A549 (cell line): ENCODE data around the gene FAHD1. TPM values are rescaled to one million over a fixed set of nuclear protein-coding genes. Genes with fewer than 3 reads are reported as not detected.
"Not testable (repeated sequence)": the region's sequence is repeated elsewhere in the genome, so short reads cannot be mapped to it uniquely, and the experiment has no call there.

Source experiments
- ATAC-seq, 2 experiments: fragments of 200-7000 bp in 1 of 2; fragments of >200 bp in 1 of 2; cut with Nextera tagmentation in 1 of 2; cut with Tn5 transposase in 1 of 2; 3 replicates each; pipeline versions ENCODE4 v1.8.0 to v1.9.1; 2018 to 2020; ENCODE audit warnings: mild to moderate bottlenecking in 1 of 2, moderate library complexity in 1 of 2
- CTCF ChIA-PET: fragments of 300-600 bp; sonication (Branson Sonifier 250); formaldehyde crosslinking; extraction: SDS; loops from one replicate; lab custom pipeline; 2021; ENCODE audit warnings: antibody characterized with exemption, inconsistent platforms; lab: Yijun Ruan, JAX
- POLR2A ChIA-PET: fragments of 350-600 bp; formaldehyde crosslinking; extraction: SDS; loops from one replicate; lab custom pipeline; 2021; ENCODE audit warnings: antibody characterized with exemption, inconsistent platforms; lab: Yijun Ruan, JAX
- DNase-seq, 2 experiments: peaks; one replicate each; pipeline versions ENCODE4 v3.0.0 to v3.0.0-alpha.2; 2011 to 2016; ENCODE audit warnings: low read depth in 1 of 2, low spot score in 1 of 2
- FAIRE-seq: peaks from 2 replicates; lab custom pipeline; 2011; peaks lifted over from hg19 to GRCh38; lab: Jason Lieb, UNC
- H3K27ac ChIP-seq, 2 experiments: fragments of >200 bp; sonication (Bioruptor Twin); formaldehyde crosslinking; 3 replicates each; pipeline ENCODE4 v1.5.1; 2016 to 2017
- H3K4me1 ChIP-seq: fragments of >200 bp; sonication (Bioruptor Twin); formaldehyde crosslinking; 3 replicates; pipeline ENCODE4 v1.6.1; 2016
- H3K4me2 ChIP-seq: fragments of >200 bp; sonication (Bioruptor Twin); formaldehyde crosslinking; 3 replicates; pipeline ENCODE4 v1.6.1; 2016
- H3K4me3 ChIP-seq: fragments of >200 bp; sonication (Bioruptor Twin); formaldehyde crosslinking; 3 replicates; pipeline ENCODE4 v1.5.1; 2016
- H3K9me3 ChIP-seq: fragments of >200 bp; sonication (Bioruptor Twin); formaldehyde crosslinking; 3 replicates; pipeline ENCODE4 v1.6.1; 2016
- BHLHE40 ChIP-seq: IDR thresholded peaks from 2 replicates; pipeline ENCODE4 v1.6.1; 2012; ENCODE audit warnings: low read depth, low read length, inconsistent platforms
- CHD2 ChIP-seq: fragments of 150-350 bp; IDR thresholded peaks from 2 replicates; pipeline ENCODE4 v1.6.1; 2014; ENCODE audit warnings: low read length; ENCODE audit not compliant: partially characterized antibody
- EHF ChIP-seq: fragments of 250-450 bp; sonication (Bioruptor Pico); IDR thresholded peaks from 2 replicates; pipeline ENCODE4 v1.5.0; 2020; ENCODE audit warnings: mild to moderate bottlenecking
- FOSL2 ChIP-seq, 2 experiments: fragments of 450-650 bp in 1 of 2; fragments of >200 bp in 1 of 2; sonication (Bioruptor Twin) in 1 of 2; formaldehyde crosslinking; IDR thresholded peaks; 2 replicates each; pipeline versions ENCODE4 v1.5.0 to v1.6.1; 2016 to 2020; ENCODE audit warnings: mild to moderate bottlenecking in 1 of 2, moderate library complexity in 1 of 2
- HOXA7 ChIP-seq: fragments of 250-450 bp; sonication (Bioruptor Pico); IDR thresholded peaks from 2 replicates; pipeline ENCODE4 v1.5.0; 2020; ENCODE audit warnings: mild to moderate bottlenecking, moderate library complexity
- JUNB ChIP-seq: fragments of >200 bp; sonication (Bioruptor Twin); formaldehyde crosslinking; IDR thresholded peaks from 2 replicates; pipeline ENCODE4 v1.6.1; 2016
- MAZ ChIP-seq: fragments of 150-350 bp; IDR thresholded peaks from 2 replicates; pipeline ENCODE4 v1.6.1; 2014; ENCODE audit warnings: antibody characterized with exemption, low read depth, low read length, borderline replicate concordance
- NPAS2 ChIP-seq: fragments of 250-450 bp; sonication (Bioruptor Pico); IDR thresholded peaks from 2 replicates; pipeline ENCODE4 v1.8.0; 2022; ENCODE audit warnings: mild to moderate bottlenecking, moderate library complexity, borderline replicate concordance
- NR3C1 ChIP-seq: fragments of >200 bp; sonication (Bioruptor Twin); formaldehyde crosslinking; IDR thresholded peaks from 3 replicates; pipeline ENCODE4 v1.6.1; 2017
- RFX5 ChIP-seq: fragments of 450-650 bp; IDR thresholded peaks from 2 replicates; pipeline ENCODE4 v1.7.1; 2014; ENCODE audit warnings: antibody characterized with exemption, mild to moderate bottlenecking, moderate library complexity
- SMC3 ChIP-seq: fragments of >200 bp; sonication (Bioruptor Twin); formaldehyde crosslinking; IDR thresholded peaks from 3 replicates; pipeline ENCODE4 v1.6.1; 2018; ENCODE audit warnings: inconsistent platforms
- ZC3H11A ChIP-seq: fragments of 450-650 bp; IDR thresholded peaks from 2 replicates; pipeline ENCODE4 v1.6.1; 2014; ENCODE audit warnings: antibody characterized with exemption, mild to moderate bottlenecking
- WGBS: methylation state at CpG from one replicate; pipeline ENCODE4 v1.1.6; 2017; ENCODE audit errors: missing lambda C conversion rate; 5-methylcytosine and 5-hydroxymethylcytosine counted together
- polyA plus RNA-seq, 4 experiments: library from polyadenylated mRNA; depleted of rRNA in 3 of 4; stranded (reverse); fragments of >200 nt; fragmentation: RNase III in 1 of 4; extraction: RNeasy Plus Mini Kit Qiagen cat#74134 plus additional on column Dnase treatment in 1 of 4; gene quantifications; 2 replicates in 3 of 4; 3 replicates in 1 of 4; pipeline ENCODE4 v1.2.3, GENCODE V29; 2011 to 2017
- TF ChIP-seq, protein P1 (sequence below): IDR thresholded peaks from 2 replicates; pipeline ENCODE4 v1.6.1; 2012; ENCODE audit warnings: low read depth, borderline replicate concordance
- TF ChIP-seq, protein P2 (sequence below): IDR thresholded peaks from 2 replicates; pipeline ENCODE4 v1.6.1; 2012
- TF ChIP-seq, protein P3 (sequence below): fragments of >200 bp; sonication (Bioruptor Twin); formaldehyde crosslinking; IDR thresholded peaks from 3 replicates; pipeline ENCODE4 v1.5.1; 2016
- TF ChIP-seq, protein P4 (sequence below): fragments of 250-450 bp; sonication (Bioruptor Pico); IDR thresholded peaks from 2 replicates; pipeline ENCODE4 v1.5.0; 2021; ENCODE audit warnings: mild to moderate bottlenecking, moderate library complexity, borderline replicate concordance

The FAHD1 gene
- polyA plus RNA-seq, 2 of the 4 experiments (the other 2 are of a cell fraction), result 30.6 to 68.4 TPM

DNA sequence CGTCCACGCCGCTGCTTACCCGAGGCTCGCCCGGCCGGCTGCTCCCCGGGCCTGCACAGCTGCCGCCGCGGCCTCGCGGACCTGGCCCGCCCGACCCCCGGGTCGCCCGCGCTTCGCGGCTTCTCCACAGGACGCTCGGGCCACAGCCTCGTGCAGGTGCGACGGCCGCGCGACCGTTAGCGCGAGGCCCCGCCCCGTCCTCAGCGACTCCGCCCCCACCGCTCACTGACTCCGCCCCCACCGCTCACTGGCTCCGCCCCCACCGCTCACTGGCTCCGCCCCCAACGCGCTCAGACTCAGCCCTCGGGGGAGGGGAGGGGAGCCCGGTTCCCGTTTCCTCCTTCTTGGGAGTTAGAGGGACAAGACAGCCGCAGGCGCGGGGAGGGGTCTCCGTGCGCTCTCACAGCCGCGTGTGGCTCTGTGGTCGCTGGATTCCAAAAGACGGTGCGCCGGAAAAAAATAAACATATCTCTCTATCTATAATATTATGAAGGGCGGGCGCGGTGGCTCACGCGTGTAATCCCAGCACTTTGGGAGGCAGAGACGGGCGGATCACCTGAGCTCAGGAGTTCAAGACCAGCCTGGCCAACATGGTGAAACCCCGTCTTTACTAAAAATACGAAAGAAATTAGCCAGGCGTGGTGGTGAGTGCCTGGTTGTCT is 45.1 kb downstream of the FAHD1 start, which contains the start of gene MEIOB:
TSS of gene MEIOB (minus strand) at position 191 of the 662 bp plus-strand sequence. CDS start 3,989 bp downstream, outside the sequence.
- Histone ChIP-seq H3K4me2 (peak within 1 kb of the TSS; percentile 83), H3K9me3 (no peaks in the 10 kb centered on the region), H3K4me1 (peaks cover 28% of the 10 kb centered on the region), H3K27ac (peak within 1 kb of the TSS; percentile 79 to 88), H3K4me3 (peak within 1 kb of the TSS; percentile 46)
- ChIA-PET CTCF (interaction anchor here (1.0 to 25.7 kb wide), 3 partner anchors 52 to 70 kb away, joined by 3 to 396 read pairs (median 8); no protein-coding TSS in a partner anchor), POLR2A (no interaction called here)
- WGBS, result 40% methylated on average over 39 of the region's 68 CpGs
- FAIRE-seq, result no peak
- peak; percentile 46 to 82 for DNase-seq
- ATAC-seq, result peak; percentile 42 to 59; a peak in 5 of 6 replicates
- TF ChIP-seq, protein P1, sequence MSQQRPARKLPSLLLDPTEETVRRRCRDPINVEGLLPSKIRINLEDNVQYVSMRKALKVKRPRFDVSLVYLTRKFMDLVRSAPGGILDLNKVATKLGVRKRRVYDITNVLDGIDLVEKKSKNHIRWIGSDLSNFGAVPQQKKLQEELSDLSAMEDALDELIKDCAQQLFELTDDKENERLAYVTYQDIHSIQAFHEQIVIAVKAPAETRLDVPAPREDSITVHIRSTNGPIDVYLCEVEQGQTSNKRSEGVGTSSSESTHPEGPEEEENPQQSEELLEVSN, result peak; percentile 42; the same call in 1 of the 2 replicates
- 0 out of 2 replicates have a peak, but pooled peaks have one; percentile 29 for TF ChIP-seq MAZ
- TF ChIP-seq HOXA7 (CRISPR knock-in tag), result no peak
- TF ChIP-seq, protein P2, sequence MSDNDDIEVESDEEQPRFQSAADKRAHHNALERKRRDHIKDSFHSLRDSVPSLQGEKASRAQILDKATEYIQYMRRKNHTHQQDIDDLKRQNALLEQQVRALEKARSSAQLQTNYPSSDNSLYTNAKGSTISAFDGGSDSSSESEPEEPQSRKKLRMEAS, result peak; percentile 65
- TF ChIP-seq NR3C1, result no peak

DNA sequence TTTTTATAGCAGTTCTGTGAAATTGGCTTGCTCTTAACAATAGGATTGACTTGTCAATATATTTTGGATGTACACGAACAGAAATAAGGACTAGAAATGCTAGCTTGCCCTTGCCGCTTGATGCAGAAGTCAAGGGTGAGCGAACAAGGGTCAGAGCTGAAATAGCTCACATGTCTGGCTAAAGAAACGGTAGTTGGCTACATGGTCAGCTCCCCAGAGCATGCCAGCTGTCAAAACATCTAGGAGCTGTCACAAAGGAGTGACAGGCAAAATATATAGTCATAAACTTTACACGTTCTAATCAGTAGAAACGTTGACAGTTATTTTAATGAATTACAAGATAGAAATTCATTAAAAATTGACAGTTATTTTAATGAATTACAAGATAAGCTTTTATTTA is 47.8 kb downstream of the FAHD1 start:
- Histone ChIP-seq H3K27ac (no peak overlapping the region), H3K9me3 (no peaks in the 10 kb centered on the region), H3K4me2 (no peak overlapping the region), H3K4me3 (no peak overlapping the region), H3K4me1 (peaks cover 27% of the 10 kb centered on the region)
- POLR2A ChIA-PET, result no interaction called here
- DNase-seq (no peak), ATAC-seq (no peak), FAIRE-seq (no peak)
- 67% methylated on average over 6 of the region's 6 CpGs for WGBS
- CTCF ChIA-PET, result interaction anchor here (1.0 to 25.7 kb wide), 5 partner anchors 10 to 56 kb away, joined by 3 to 396 read pairs (median 8); no protein-coding TSS in a partner anchor
- TF ChIP-seq FOSL2 (IDR thresholded peaks at IDR 0.05) (no peak), FOSL2 (CRISPR knock-in tag; IDR thresholded peaks at IDR 0.05) (no peak), RFX5 (no peak), CHD2 (no peak), SMC3 (no peak), ZC3H11A (no peak), JUNB (no peak), NPAS2 (no peak), BHLHE40 (no peak), EHF (no peak)
- TF ChIP-seq, protein P3, sequence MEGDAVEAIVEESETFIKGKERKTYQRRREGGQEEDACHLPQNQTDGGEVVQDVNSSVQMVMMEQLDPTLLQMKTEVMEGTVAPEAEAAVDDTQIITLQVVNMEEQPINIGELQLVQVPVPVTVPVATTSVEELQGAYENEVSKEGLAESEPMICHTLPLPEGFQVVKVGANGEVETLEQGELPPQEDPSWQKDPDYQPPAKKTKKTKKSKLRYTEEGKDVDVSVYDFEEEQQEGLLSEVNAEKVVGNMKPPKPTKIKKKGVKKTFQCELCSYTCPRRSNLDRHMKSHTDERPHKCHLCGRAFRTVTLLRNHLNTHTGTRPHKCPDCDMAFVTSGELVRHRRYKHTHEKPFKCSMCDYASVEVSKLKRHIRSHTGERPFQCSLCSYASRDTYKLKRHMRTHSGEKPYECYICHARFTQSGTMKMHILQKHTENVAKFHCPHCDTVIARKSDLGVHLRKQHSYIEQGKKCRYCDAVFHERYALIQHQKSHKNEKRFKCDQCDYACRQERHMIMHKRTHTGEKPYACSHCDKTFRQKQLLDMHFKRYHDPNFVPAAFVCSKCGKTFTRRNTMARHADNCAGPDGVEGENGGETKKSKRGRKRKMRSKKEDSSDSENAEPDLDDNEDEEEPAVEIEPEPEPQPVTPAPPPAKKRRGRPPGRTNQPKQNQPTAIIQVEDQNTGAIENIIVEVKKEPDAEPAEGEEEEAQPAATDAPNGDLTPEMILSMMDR, result no peak
- TF ChIP-seq, protein P4, sequence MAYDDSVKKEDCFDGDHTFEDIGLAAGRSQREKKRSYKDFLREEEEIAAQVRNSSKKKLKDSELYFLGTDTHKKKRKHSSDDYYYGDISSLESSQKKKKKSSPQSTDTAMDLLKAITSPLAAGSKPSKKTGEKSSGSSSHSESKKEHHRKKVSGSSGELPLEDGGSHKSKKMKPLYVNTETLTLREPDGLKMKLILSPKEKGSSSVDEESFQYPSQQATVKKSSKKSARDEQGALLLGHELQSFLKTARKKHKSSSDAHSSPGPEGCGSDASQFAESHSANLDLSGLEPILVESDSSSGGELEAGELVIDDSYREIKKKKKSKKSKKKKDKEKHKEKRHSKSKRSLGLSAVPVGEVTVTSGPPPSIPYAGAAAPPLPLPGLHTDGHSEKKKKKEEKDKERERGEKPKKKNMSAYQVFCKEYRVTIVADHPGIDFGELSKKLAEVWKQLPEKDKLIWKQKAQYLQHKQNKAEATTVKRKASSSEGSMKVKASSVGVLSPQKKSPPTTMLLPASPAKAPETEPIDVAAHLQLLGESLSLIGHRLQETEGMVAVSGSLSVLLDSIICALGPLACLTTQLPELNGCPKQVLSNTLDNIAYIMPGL (CRISPR knock-in tag), result no peak

DNA sequence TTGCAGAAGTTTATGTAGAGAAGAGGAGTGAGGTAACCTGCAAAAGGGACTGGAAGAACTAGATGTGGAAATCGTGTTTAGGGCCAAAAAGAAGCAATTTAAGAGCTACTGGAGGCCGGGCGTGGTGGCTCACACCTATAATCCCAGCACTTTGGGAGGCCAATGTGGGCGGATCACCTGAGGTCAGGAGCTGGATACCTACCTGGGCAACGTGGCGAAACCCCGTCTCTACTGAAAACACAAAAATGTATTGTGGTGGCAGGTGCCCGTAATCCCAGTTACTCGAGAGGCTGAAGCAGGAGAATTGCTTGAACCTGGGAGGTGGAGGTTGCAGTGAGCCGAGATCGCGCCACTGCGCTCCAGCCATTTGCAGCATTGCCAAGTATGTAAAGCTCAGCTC is 49.1 kb downstream of the FAHD1 start:
- H3K4me1 ChIP-seq, result peaks cover 21% of the 10 kb centered on the region
- H3K4me2 ChIP-seq, H3K9me3 ChIP-seq, DNase-seq, ATAC-seq, H3K27ac ChIP-seq, H3K4me3 ChIP-seq, FAIRE-seq, POLR2A ChIA-PET: not testable (repeated sequence)
- 92% methylated on average over 13 of the region's 13 CpGs for WGBS
- CTCF ChIA-PET, result interaction anchor here (0.8 to 25.7 kb wide), 5 partner anchors 8 to 55 kb away, joined by 3 to 396 read pairs (median 4); no protein-coding TSS in a partner anchor
